SK-N-SH (cell line): ENCODE results near the gene MROH2B.

Source experiments
- CHD2 ChIP-seq: fragments of 150-350 bp; IDR thresholded peaks from 2 replicates; pipeline ENCODE4 v1.6.1; 2018; ENCODE audit warnings: low read length; ENCODE audit not compliant: partially characterized antibody
- FOSL2 ChIP-seq: IDR thresholded peaks from 2 replicates; pipeline ENCODE4 v1.4.0; 2012; ENCODE audit warnings: low read depth, mild to moderate bottlenecking, moderate library complexity, borderline replicate concordance
- FOXM1 ChIP-seq: IDR thresholded peaks from 2 replicates; pipeline ENCODE4 v1.4.0; 2012; ENCODE audit warnings: low read depth, mild to moderate bottlenecking
- GABPA ChIP-seq: IDR thresholded peaks from 2 replicates; pipeline ENCODE4 v1.4.0; 2012; ENCODE audit warnings: low read depth, mild to moderate bottlenecking
- MXI1 ChIP-seq: IDR thresholded peaks from 2 replicates; pipeline ENCODE4 v1.6.1; 2012; ENCODE audit warnings: mild to moderate bottlenecking, low read depth, low read length, improper control_type of control experiment
- NRF1 ChIP-seq: IDR thresholded peaks from 2 replicates; pipeline ENCODE4 v1.6.1; 2012; ENCODE audit warnings: low read depth, mild to moderate bottlenecking, low read length
- TF ChIP-seq, protein P1 (sequence below): IDR thresholded peaks from 2 replicates; pipeline ENCODE4; 2012
- TF ChIP-seq, protein P2 (sequence below): fragments of 200-600 bp; sonication (generic); IDR thresholded peaks from 2 replicates; pipeline ENCODE4 v1.6.1; 2017; ENCODE audit warnings: antibody characterized with exemption, mild to moderate bottlenecking, moderate library complexity
- TF ChIP-seq, protein P3 (sequence below): IDR thresholded peaks from 2 replicates; pipeline ENCODE4 v1.4.0; 2012; ENCODE audit warnings: low read depth
- TF ChIP-seq, protein P4 (sequence below): fragments of 150-350 bp; IDR thresholded peaks from 2 replicates; pipeline ENCODE4 v1.6.1; 2017; ENCODE audit warnings: antibody characterized with exemption, low read length, low read depth, borderline replicate concordance

DNA sequence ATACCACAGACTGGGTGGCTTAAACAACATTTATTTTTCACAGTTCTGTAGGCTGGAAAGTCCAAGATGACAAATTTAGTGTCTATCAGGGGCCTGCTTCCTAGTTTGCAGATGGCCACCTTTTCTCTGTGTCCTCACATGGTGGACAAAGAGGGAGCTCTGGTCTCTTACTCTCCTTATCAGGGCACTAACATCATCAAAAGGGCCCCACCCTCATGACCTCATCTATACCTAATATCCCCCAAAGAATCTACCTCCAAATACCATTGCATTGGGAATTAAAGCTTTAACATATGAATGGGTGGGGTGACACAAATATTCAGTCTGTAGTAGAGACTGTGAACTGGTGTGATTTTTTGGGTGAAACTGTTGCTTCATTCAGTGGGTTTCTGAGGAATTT lies 83.8 kb downstream of the MROH2B start:
- TF ChIP-seq, protein P1, sequence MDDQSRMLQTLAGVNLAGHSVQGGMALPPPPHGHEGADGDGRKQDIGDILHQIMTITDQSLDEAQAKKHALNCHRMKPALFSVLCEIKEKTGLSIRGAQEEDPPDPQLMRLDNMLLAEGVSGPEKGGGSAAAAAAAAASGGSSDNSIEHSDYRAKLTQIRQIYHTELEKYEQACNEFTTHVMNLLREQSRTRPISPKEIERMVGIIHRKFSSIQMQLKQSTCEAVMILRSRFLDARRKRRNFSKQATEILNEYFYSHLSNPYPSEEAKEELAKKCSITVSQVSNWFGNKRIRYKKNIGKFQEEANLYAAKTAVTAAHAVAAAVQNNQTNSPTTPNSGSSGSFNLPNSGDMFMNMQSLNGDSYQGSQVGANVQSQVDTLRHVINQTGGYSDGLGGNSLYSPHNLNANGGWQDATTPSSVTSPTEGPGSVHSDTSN = no peak
- TF ChIP-seq, protein P2, sequence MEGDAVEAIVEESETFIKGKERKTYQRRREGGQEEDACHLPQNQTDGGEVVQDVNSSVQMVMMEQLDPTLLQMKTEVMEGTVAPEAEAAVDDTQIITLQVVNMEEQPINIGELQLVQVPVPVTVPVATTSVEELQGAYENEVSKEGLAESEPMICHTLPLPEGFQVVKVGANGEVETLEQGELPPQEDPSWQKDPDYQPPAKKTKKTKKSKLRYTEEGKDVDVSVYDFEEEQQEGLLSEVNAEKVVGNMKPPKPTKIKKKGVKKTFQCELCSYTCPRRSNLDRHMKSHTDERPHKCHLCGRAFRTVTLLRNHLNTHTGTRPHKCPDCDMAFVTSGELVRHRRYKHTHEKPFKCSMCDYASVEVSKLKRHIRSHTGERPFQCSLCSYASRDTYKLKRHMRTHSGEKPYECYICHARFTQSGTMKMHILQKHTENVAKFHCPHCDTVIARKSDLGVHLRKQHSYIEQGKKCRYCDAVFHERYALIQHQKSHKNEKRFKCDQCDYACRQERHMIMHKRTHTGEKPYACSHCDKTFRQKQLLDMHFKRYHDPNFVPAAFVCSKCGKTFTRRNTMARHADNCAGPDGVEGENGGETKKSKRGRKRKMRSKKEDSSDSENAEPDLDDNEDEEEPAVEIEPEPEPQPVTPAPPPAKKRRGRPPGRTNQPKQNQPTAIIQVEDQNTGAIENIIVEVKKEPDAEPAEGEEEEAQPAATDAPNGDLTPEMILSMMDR = no peak
- TF ChIP-seq, protein P3, sequence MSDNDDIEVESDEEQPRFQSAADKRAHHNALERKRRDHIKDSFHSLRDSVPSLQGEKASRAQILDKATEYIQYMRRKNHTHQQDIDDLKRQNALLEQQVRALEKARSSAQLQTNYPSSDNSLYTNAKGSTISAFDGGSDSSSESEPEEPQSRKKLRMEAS = no peak
- no peak for TF ChIP-seq CHD2
- no peak for TF ChIP-seq MXI1
- no peak for TF ChIP-seq NRF1
- TF ChIP-seq FOSL2 = no peak
- TF ChIP-seq, protein P4, sequence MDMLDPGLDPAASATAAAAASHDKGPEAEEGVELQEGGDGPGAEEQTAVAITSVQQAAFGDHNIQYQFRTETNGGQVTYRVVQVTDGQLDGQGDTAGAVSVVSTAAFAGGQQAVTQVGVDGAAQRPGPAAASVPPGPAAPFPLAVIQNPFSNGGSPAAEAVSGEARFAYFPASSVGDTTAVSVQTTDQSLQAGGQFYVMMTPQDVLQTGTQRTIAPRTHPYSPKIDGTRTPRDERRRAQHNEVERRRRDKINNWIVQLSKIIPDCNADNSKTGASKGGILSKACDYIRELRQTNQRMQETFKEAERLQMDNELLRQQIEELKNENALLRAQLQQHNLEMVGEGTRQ = no peak
- TF ChIP-seq GABPA = no peak
- no peak for TF ChIP-seq FOXM1
